Measurements from ENCODE around the gene PLEKHA7.

PLEKHA7 gene

DNA sequence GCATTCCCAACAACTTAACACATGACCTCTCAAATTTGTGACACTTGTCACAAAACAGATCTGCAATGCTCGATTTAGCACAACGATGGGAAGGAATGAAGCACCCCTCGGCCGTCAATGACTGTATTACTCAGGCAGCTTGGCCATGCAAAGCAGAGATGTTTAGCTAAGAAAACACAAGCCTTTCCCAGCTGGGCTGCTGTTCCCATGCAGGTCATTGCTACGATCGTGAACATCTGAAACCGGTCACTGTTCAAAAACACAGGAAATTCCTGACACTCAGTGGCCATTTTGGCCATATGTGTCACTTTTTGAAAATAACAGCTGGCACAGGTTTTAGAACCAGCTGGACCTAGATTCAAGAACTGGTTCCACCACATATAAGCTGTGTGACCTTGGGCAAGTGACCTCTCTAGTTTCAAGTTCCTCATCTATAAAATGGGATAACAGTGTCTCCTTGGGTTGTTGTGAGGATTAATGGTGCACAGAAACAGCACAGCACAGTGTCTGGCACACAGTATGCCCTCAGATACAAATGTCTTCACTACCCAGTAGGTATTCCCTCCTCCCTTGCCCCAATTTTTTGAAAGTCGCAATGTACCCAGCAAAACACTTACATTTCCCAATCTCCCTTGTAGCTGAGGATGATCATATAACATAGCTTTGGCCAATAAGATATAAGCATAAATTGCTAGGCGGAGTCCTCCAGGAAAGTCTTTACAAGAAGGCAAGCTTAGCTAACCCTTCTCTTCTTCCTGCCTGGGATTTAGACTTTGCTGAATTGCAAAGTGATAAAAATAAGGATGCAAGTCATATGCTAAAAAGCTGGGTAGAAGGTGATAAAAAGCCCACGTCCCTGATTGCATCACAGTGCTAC lies 182.7 kb downstream of the PLEKHA7 start:
- FAIRE-seq = no peak

DNA sequence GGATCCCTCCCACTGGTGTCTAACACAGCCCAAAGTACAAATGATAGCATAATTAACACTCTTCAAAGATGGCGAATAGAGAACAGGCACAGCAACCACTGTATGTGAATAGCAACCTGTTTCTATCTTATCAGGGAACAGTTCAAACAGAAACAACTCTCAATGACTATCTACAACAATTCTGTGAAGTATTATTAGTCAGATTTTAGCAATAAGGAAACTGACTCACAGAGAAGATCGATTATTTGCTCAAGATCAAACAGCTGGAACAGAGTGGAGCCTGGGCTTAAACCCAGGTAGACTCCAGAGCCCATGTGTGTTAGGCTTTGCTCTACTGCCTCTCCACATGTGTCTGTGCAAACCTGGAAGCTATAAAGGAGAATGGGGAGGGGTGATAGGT lies 187.1 kb downstream of the PLEKHA7 start:
- FAIRE-seq = no peak

DNA sequence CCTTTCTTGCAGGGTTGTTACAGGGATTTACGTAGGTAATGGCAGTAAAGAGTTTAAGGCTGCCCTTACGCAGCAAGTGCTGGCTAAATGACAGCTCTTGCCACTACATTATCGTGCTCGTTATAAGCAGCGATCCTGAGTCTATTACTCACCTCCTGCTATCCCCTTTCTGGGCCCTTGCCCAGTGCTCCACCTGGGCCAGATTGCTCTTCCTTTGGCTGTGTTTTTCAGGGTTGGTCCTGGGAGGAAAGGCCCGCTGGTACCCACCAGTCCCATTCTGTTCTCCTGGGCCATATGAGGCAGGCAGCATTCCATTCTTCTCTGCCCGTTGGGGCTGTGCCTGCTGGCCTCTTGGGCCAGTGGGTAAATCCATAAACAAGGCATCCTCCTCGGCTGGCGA lies 188.2 kb downstream of the PLEKHA7 start:
- no peak for FAIRE-seq

DNA sequence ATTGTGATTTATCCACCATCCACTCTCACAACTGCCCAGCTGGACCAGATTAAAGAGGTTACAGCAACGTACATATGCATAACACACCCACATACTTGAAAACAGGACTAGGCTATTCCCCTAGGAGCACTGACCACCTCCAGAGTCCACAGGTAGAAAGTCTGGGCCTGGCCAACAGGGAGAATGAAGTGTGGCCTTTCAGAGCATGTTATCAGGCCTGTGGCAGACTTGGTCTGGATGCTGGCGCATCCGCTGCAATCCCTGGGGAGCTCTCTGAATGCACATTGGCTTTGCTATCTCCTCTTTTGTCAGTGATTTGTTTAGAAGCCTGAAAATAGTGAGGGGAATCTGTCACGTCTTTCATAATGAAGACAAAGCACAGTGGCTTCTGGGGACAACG lies 189.1 kb downstream of the PLEKHA7 start:
- no peak for FAIRE-seq

DNA sequence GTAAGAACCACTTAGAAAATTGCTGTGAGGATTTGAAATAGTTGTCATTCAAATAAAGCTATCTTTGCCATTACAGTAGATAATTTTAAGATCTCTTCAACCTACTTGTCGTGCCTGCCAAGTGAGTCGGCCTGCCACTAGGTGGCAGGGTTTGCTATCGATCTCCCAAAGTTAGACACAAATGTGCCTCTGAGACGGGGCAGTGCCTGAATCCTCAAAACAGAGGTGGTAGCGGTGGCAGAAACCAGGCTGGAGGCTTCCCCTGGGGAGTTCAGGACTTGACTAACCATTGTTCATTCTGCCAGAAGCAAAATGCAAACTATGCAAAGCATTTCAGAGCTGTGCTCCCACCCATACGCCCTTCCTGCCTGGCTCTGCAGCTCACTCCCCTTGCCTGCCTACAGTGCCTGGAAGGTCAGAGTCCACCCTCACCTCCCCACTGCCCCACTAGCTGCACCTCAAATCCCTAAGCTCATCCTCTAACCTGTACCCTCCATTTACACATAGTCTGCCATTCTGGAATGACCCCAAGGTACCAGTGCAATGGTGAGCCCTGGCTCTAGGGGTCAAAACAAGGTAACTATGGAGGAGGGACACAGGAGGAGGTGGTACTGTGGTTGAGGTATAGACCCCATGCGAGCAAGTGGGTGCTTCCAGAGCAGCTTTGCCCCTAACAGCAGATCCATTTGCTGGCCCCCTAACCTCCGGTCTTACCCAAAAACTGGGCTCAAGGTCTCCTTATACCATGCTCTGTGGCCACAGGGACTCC lies 193.7 kb downstream of the PLEKHA7 start:
- peak; percentile 32 for FAIRE-seq

DNA sequence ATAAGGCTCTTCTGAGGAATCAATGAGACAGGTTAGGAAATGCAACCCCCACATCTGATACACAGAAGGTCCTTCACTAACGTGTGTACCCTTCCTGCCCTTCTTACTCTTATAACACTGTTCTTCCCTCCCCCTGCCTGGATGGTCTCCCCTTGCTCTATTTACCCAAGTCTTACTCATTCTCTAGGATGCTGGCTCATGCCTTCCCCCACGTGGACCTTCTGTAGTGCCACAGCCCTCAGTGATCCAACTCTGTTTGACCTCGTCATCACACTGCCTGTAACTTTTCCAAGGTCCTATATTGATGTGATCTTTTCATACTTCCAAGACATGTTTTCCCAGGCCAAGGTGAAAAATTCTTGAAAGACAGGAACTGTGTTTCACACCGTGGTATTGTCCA lies 195.9 kb downstream of the PLEKHA7 start:
- no peak for FAIRE-seq

DNA sequence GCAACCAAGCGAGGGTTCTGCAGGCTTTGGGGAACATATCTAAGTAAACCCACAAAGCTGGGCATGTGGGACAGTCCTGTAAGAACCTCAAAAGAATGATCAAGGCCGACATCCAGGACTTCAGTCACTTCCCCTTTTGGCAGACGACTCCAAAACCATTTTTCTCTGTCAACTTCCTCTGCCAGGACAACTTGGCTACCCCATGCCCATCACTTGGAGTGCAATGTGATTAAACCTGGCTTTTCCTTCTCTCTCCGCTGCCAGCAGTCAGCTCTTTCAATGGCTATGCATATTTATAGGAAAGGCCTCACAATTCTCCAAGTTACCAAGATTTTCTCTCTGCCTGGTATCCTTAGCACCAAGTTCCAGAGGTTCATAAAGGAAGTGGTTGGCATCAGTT lies 196.9 kb downstream of the PLEKHA7 start:
- no peak for FAIRE-seq

DNA sequence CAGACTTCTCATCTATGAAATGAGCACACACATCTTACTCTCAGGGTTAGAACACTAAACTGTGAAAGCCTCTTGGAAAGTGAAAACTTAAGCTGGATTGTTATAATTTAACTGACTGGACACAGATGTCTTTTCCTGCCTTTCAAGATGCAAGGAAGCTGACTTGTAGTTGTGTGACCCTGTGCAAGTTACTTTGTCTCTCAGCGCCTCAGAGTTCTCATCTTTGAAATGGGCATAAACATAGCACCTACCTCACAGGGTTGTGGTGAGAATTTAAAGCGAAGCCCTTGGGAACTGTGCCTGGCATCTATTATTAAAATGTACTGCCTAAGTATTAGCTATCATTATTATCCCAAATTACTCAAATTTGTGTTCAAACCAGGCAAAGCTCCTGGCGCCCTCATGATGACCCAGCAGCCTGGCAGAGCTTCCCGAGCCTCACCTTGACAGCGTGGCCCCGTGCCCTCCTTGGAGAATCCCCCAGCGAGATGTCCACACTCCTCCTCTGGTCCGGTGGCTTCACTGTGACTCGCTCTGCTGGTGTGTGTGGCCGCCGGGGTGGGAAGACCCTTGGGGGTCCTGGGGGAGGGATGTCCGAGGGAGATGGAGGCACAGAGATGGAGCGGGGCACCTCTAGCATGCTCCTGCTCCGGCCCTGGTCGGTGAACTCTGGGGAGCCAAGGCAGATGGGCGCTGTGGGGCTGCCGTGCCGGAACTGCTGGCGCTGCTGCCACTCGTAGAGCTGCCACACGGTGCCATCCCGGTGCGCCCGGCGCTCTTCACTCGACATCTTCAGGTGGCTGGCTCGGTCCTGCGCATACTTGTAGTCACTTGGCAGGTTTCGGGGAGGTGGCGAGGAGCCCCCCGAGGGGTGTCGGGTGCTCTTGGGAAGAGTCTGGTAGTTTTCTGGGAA lies 197.6 kb downstream of the PLEKHA7 start:
- no peak for FAIRE-seq

DNA sequence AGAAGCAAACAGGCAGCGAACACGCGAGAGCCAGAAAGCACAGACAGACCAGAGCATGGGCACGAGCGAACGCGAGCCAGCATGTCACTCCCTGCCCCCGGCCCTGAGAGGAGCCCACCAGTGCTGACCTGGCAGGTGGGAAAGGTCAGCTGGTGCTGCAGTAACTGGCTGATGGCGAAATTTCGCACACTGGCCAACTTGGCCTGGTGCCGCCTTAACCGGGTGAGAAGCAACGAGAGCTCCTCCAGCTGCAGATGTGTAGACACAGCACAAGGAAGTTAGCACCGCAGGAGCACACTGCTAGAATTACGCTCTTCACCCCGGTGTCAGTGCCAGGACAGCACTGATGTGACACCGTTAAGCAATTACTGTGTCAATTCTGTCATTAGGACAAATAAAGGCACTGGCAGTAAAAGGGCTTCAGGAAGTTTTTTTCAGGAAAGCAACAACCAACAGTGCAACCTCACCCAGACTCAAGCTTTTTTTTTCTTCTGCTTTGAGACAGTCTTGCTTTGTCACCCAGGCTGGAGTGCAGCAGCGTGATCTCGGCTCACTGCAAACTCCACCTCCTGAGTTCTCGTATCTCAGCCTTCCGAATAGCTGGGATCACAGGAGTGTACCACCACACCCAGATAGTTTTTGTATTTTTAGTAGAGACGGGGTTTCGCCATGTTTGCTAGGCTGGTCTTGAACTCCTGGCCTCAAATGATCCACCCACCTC lies 199.0 kb downstream of the PLEKHA7 start:
- no peak for FAIRE-seq

DNA sequence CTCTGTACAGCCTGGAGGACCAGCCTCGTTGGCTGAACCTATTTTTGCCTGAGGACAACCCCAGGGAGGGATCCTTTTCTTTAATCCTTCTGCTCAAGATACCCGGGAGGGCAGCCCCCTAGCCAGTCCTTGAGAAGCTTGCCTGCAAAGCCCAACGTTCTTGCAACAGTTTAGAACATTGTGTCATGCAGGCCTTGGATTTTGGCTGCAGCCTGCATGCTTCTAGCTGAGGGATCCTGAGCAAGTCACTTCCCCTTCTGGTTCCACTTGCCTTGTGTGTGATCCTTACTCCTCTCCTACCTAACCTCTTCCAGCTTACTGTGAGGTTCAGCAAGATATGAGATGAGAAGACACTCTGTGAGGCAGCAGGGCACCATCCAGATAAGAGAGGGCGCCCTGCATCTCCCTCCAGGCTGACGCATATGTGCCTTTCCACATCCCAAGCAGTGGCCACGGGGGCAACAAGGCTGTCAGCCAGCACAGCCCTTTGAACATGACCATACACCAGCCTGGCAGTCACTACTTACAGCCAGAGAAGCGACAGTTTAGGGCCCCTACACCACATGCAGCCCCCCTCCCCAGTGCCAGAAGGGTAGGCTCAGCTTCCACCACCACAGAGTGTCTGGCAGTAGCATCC lies 199.7 kb downstream of the PLEKHA7 start:
- FAIRE-seq = no peak

DNA sequence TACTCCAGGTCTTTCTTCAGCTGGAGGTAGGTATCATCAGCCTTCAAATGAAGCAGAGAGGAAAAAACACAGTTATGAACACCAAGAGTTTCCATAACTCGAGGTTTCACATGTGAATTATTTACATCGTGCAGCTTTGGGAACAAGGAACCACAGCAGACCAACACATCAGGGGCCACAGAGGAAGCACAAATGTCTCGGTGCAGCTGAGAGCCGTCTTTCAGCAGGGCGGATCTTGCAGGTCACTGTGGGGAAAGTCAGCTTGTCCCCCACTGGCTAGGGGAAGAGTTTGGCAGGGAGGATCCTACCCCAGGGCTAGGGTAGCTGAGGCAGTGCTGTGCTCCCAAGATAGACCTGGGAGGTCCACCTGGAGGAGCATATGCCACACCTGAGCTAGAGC lies 201.1 kb downstream of the PLEKHA7 start:
- FAIRE-seq = no peak

DNA sequence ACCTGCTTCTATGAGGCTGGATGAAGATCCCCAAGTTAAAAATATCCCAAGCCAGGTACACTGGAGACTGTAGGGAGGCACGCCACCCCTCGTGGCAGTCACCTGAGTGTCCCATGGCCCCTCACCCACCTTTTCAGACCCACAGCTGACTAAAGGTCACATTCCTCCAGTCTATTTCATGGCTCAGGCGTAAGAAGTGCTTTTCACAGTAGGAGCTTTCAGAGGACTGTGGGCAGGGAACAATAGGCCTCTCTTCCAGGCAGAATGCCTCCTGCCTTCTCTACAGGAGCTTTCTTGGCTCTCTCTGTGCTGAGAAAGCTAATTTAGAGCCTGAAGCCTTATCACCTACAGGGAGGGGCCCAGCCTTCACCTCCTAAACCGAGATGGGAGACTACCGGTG lies 201.9 kb downstream of the PLEKHA7 start:
- no peak for FAIRE-seq

DNA sequence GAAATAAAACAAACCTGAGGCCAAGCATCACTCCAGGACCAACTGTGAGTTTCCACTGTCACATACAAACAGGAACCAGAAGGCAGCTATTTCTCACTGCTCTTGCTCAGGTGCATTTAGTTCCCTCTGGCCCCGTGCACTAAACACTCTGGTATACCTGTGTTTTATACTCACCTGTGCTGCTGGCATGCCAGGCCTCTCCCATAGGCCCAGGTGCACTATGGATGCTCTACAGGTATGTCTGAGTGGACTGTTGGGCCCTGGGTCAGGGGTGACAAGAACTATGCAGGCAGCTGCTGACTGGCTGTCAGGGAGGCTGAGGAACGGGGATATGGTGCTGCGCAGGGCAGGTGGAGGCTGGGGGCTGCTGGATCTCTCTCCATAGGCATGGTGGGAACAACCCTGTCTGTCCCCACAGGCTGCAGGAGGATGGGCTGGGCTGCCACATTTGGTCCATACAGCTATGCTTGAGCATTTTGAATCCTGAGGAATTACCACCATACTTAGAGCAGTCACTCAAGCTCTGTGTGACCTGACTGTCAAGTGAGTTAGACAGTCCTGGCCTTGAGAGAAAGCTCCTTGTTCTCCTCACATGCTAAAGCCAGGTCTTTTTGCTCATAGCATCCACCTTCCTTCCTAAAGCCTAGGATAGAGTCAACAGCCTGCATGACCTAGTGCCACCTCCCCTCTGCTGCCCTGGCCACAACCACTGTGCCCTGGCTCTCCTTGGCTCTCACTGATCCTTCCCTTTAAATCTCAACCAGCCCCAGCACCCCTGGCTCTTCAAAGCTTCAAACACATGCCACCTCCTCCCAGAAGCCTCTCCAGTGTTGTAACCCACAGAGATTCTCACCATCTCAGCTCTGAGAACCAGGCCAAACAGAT lies 202.8 kb downstream of the PLEKHA7 start:
- FAIRE-seq = no peak

DNA sequence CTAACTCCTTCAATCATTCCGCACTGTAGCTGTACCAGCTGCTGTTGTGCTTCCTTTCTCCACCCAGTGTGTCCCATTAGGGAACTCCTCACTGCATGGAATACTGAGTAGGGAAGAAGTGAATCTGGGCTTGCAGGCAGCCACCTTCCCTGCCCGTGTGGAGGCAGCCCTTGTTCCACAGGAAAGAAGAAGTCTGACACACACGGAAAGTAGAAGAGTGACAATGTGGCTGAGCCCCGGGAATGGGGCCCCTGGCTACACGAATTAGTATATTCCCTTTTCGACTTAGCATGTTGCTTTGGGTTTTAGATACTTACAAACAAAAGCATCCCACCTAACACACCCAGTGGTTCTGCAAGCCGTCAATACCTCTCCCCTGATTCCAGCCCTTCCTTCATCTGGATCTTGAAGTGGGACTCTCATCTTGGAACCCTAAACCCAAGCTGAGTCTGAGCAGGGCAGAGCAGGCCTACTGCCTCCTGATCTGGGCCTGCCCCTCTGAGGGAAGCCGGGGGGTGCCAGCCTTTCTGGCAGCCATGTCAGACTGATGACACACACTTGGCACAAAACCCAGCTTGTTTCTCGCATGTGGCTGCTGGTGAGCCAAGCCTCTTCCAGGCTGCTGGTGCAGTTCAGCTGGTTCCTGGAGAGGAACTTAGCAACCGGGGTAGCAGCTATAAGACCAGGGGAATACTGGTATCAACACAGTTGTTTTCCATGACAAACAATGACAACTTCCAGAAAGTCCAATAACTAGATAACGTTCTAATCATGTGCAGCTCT lies 204.1 kb downstream of the PLEKHA7 start:
- FAIRE-seq = no peak

DNA sequence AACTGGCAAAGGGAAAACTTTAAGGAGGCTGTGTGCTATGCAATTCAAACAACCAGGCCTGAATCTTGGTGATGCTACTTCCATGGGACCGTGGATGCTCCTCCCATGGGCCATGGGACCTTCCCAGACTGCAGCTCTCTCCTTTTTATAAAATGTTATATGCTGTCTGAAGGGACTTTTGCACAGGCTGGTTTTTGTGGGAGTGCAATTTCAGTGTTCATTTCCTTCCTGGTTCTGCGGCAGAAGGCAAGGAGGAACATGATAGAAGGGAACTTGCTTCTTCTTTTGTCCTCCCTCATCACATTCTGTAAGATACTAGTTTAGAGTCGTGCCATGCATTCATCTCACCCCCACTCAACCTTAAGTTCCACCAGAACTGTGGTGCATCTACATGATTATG lies 206.9 kb downstream of the PLEKHA7 start:
- FAIRE-seq = no peak

DNA sequence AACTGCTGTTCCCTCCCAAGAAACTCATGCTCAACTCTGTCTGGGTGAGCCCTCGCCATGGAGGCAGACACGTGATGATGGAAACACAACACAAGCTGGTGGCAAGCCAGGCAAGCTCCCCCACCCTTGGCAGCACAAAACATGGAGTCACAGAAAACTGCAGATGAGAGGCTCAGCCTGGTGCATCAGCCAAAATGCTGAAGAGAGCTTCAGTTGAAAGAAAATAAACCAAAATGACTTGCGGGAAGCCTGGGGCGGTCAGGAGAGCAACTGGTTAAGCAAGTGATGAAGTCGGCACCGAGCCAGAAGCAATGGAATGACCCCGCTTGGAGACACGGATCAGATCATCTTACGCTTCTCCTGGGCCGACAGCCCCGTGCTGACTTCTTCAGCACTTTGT lies 207.4 kb downstream of the PLEKHA7 start:
- FAIRE-seq = no peak

DNA sequence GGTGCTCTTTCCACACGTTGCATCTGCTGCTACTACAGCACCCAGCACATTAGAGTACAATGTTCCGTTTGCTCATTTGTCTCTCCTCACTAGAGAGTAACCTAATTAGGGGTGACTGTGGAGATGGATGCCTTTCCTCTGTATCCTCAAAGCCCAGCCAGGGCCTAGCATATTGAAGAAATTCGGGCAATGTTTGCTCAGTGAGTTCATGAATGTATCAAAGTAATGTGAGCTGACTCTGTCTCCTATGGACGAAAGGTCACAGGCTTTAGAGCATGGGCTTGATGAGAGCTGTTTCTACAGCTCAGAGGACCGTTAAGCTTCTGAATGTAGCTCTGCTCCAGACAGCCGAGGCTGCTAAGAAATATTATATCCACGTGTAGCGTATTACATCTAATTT lies 208.3 kb downstream of the PLEKHA7 start:
- FAIRE-seq = no peak

DNA sequence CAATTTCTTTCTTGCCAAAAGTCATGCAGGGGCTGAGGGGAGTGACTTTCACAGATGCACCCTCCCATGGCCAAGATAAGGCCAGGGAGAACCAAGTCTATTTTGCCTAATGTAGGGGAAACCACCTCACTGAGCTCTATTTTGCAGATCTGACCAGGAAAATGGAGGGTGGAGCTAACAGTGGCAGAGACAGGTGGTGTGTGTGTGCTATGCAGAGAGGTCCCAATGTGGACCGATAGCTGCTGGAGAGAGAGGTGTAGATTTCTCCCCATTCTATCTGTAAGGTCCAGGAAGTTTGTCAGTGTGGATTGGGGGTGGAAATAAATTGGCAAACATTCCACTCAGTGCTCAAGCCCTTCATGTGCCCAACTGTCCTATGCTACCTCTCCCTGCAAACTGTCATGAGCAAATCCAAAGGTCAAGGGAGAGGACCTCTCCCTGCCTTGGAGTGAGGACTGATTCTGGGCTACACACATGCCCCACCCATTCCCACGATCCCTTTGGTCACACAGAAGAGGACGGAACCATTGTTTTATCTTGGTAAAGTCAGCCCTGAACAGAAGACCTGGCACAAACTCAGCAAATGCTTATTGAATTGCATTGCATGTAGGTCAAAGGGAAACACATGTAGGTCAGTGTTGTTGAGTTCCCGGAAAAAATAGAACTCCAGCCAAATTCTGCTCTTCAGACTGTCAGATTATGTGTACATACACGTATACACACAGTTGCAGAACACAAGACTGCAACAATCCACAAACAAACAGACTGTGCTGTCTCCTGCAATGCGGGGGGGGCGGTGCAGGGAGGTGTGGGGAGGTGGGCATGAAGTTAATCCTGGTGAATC lies 209.9 kb downstream of the PLEKHA7 start:
- no peak for FAIRE-seq

All from TTC549 (cell line).